ENCODE measurements around the gene PSMA1.

- no peak for TF ChIP-seq CTCF (IDR thresholded peaks at IDR 0.05)
- TF ChIP-seq POLR2A (IDR thresholded peaks at IDR 0.05): no peak
Measured at GRCh38 chr11:14539982-14540421, 19.8 kb upstream of the PSMA1 start.

All from testis (tissue), 2 donors.